SK-N-SH treated with all-trans-retinoic acid at 6 μM for 48 hours (cell line): ENCODE results near the gene PGS1.

Experiments used
- CSDC2 ChIP-seq: fragments of 250-450 bp; sonication (Bioruptor Pico); IDR thresholded peaks from 2 replicates; pipeline ENCODE4 v1.5.0; 2020; ENCODE audit warnings: mild to moderate bottlenecking, moderate library complexity
- ESRRG ChIP-seq: fragments of 250-450 bp; sonication (Bioruptor Pico); IDR thresholded peaks from 2 replicates; pipeline ENCODE4 v1.6.1; 2021; ENCODE audit warnings: mild to moderate bottlenecking
- GLIS3 ChIP-seq: fragments of 250-450 bp; sonication (Bioruptor Pico); IDR thresholded peaks from 2 replicates; pipeline ENCODE4 v1.5.0; 2020; ENCODE audit warnings: mild to moderate bottlenecking, moderate library complexity
- PATZ1 ChIP-seq: fragments of 250-450 bp; sonication (Bioruptor Pico); IDR thresholded peaks from 2 replicates; pipeline ENCODE4 v1.8.0; 2020; ENCODE audit warnings: mild to moderate bottlenecking, moderate library complexity, borderline replicate concordance
- RARB ChIP-seq: fragments of 250-450 bp; sonication (Bioruptor Pico); IDR thresholded peaks from 2 replicates; pipeline ENCODE4 v1.8.0; 2021; ENCODE audit warnings: mild to moderate bottlenecking, moderate library complexity
- SNAI2 ChIP-seq: fragments of 250-450 bp; sonication (Bioruptor Pico); IDR thresholded peaks from 2 replicates; pipeline ENCODE4 v1.5.0; 2020; ENCODE audit warnings: mild to moderate bottlenecking, moderate library complexity
- TOX ChIP-seq: fragments of 250-450 bp; sonication (Bioruptor Pico); IDR thresholded peaks from 2 replicates; pipeline ENCODE4 v1.8.0; 2021; ENCODE audit warnings: mild to moderate bottlenecking, moderate library complexity, borderline replicate concordance
- ZFP3 ChIP-seq: fragments of 250-450 bp; sonication (Bioruptor Pico); IDR thresholded peaks from 2 replicates; pipeline ENCODE4 v1.5.0; 2020; ENCODE audit warnings: mild to moderate bottlenecking, moderate library complexity
- ZNF8 ChIP-seq: fragments of 450-650 bp; formaldehyde crosslinking; IDR thresholded peaks from 2 replicates; pipeline ENCODE4 v1.5.0; 2020; ENCODE audit warnings: mild to moderate bottlenecking, moderate library complexity
- TF ChIP-seq, protein P1 (sequence below): fragments of 250-450 bp; sonication (Bioruptor Pico); IDR thresholded peaks from 2 replicates; pipeline ENCODE4 v1.5.1; 2020; ENCODE audit warnings: low read depth, mild to moderate bottlenecking, moderate library complexity

- TF ChIP-seq ZNF8 (CRISPR knock-in tag): no peak
- no peak for TF ChIP-seq TOX (CRISPR knock-in tag)
- no peak for TF ChIP-seq PATZ1 (CRISPR knock-in tag)
- no peak for TF ChIP-seq RARB
- TF ChIP-seq ZFP3: no peak
- no peak for TF ChIP-seq GLIS3
- TF ChIP-seq ESRRG (CRISPR knock-in tag): no peak
- TF ChIP-seq, protein P1, sequence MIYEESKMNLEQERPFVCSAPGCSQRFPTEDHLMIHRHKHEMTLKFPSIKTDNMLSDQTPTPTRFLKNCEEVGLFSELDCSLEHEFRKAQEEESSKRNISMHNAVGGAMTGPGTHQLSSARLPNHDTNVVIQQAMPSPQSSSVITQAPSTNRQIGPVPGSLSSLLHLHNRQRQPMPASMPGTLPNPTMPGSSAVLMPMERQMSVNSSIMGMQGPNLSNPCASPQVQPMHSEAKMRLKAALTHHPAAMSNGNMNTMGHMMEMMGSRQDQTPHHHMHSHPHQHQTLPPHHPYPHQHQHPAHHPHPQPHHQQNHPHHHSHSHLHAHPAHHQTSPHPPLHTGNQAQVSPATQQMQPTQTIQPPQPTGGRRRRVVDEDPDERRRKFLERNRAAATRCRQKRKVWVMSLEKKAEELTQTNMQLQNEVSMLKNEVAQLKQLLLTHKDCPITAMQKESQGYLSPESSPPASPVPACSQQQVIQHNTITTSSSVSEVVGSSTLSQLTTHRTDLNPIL (CRISPR knock-in tag): no peak
- no peak for TF ChIP-seq SNAI2 (CRISPR knock-in tag)
- no peak for TF ChIP-seq CSDC2 (CRISPR knock-in tag)
Measured at GRCh38 chr17:78368854-78369495, 9.5 kb upstream of the PGS1 start.
